ENCODE measurements around the gene MANSC4.
A peak's percentile ranks its signal among the peaks of the same experiment; 100 is the strongest.

MANSC4 gene

DNA sequence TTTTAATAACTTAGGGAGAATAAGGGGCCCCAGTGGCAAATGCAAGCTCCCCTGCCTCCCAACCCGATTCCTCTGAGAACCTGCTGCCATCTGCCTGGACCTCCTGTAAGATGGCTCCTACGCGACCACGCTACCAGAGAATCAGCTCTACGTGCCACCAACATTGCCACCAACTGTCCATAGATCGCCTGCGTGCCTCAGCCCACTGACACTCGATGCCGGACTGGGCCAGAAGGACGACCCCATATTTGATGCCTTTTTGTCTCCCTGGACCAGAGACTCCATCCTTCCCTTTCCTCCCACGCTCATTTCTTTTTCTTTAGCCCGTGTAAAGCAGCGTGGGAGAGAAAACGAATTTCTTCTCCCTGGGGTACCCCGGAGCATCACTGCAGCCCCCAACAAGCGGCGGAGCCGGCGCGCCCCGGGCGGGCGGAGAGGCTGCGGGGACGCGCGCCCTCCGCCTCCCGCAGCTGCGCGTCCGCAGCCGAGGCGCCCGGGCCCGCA, 568 bp downstream of the MANSC4 start:
- Histone ChIP-seq H3K27ac (no peak overlapping the region), H3K36me3 (ENCODE audit: insufficient read depth, low read length) (peaks cover 7% of the 10 kb centered on the region; the same call in 1 of the 2 replicates), H3K9ac (ENCODE audit: insufficient read length) (peak overlapping the region; percentile 85), H3K9me3 (ENCODE audit: low read depth, low read length) (no peaks in the 10 kb centered on the region), H3K4me3 (peak overlapping the region; percentile 90)
- TF ChIP-seq FOXP2 (optimal IDR thresholded peaks at IDR 0.05; ENCODE audit: control extremely low read depth, extremely low read length, insufficient read depth) (no peak), EZH2 (IDR thresholded peaks at IDR 0.05) (no peak), POLR2AphosphoS5 (IDR thresholded peaks at IDR 0.05; ENCODE audit: borderline replicate concordance, low read depth, low read length) (no peak)
- no peak for DNase-seq (ENCODE audit: low read depth, low spot score)

GRCh38 chr12:27778206-27778605, 1.8 kb downstream of the MANSC4 start:
- no peaks in the 10 kb centered on the region for H3K9me3 ChIP-seq (ENCODE audit: low read depth, low read length)
- no peak for TF ChIP-seq FOXP2 (optimal IDR thresholded peaks at IDR 0.05; ENCODE audit: control extremely low read depth, extremely low read length, insufficient read depth)
- TF ChIP-seq POLR2AphosphoS5 (IDR thresholded peaks at IDR 0.05; ENCODE audit: borderline replicate concordance, low read depth, low read length), result no peak
- TF ChIP-seq EZH2 (IDR thresholded peaks at IDR 0.05), result no peak
- H3K4me3 ChIP-seq, result no peak overlapping the region
- H3K36me3 ChIP-seq (ENCODE audit: insufficient read depth, low read length), result peaks cover 7% of the 10 kb centered on the region; the same call in 1 of the 2 replicates
- H3K27ac ChIP-seq, result no peak overlapping the region
- no peak overlapping the region for H3K9ac ChIP-seq (ENCODE audit: insufficient read length)
- DNase-seq (ENCODE audit: low read depth, low spot score), result no peak

DNA sequence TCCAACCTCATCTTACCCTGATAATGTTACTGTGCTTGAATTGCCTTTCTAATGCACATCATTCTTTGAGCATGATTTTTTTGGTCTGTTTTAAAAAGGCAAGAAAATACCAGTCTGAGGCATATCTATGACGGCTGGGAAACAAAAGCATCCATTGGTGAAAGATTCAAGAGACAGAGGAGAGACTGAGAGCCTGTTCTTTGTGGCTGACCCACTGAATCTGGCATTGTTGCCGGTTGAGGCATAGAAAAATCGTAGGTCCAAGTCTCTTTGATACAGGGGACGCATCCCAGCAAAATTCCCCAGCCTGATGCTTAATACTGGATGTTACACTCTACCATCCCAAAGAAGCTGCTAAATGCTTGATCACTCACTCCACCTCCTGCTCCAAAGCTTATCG, 2.9 kb downstream of the MANSC4 start:
- H3K9me3 ChIP-seq (ENCODE audit: low read depth, low read length), result no peaks in the 10 kb centered on the region
- TF ChIP-seq FOXP2 (optimal IDR thresholded peaks at IDR 0.05; ENCODE audit: control extremely low read depth, extremely low read length, insufficient read depth), result no peak
- no peak for TF ChIP-seq POLR2AphosphoS5 (IDR thresholded peaks at IDR 0.05; ENCODE audit: borderline replicate concordance, low read depth, low read length)
- TF ChIP-seq EZH2 (IDR thresholded peaks at IDR 0.05), result no peak
- no peak overlapping the region for H3K4me3 ChIP-seq
- no peak overlapping the region for H3K9ac ChIP-seq (ENCODE audit: insufficient read length)
- H3K36me3 ChIP-seq (ENCODE audit: insufficient read depth, low read length), result peaks cover 2% of the 10 kb centered on the region; the same call in 1 of the 2 replicates
- no peak for DNase-seq (ENCODE audit: low read depth, low spot score)
- no peak overlapping the region for H3K27ac ChIP-seq

DNA sequence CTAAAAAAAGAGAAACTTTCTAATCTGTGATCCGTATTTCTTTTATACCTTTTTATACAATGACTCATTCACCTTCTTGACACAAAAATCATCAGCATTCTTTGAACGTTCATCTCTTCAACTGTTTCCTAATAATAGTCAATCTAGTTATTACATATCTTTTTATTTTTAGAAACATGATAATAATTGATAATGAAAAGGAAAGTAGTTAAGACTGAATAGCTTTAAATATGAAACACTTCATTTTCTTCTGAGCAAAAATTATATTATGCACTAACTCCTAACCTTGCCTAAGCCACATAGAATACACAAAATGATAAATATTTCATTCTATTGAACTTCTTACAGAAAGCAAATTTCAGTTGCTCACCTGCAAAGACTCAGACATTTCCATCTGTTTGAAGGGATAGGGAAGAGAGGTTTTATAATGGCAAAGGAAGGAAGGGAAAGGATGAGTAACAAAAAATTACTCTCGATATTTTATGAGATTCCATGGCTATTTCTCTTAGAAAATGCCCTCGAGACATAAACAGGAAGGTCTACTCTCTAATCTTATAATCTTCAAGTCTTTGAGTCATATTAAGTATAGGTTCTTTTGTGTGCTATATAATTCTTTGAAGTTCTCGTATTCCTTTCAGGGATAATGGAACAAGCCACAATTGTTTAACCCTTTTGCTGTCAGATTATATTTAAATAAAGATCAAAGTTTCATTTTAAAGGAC, 7.5 kb downstream of the MANSC4 start:
- no peak for DNase-seq (ENCODE audit: low read depth, low spot score)
- Histone ChIP-seq H3K9me3 (ENCODE audit: low read depth, low read length) (no peaks in the 10 kb centered on the region), H3K36me3 (ENCODE audit: insufficient read depth, low read length) (no peaks in the 10 kb centered on the region), H3K4me3 (no peak overlapping the region), H3K9ac (ENCODE audit: insufficient read length) (no peak overlapping the region), H3K27ac (no peak overlapping the region)
- no peak for TF ChIP-seq FOXP2 (optimal IDR thresholded peaks at IDR 0.05; ENCODE audit: control extremely low read depth, extremely low read length, insufficient read depth)
- no peak for TF ChIP-seq POLR2AphosphoS5 (IDR thresholded peaks at IDR 0.05; ENCODE audit: borderline replicate concordance, low read depth, low read length)
- no peak for TF ChIP-seq EZH2 (IDR thresholded peaks at IDR 0.05)

DNA sequence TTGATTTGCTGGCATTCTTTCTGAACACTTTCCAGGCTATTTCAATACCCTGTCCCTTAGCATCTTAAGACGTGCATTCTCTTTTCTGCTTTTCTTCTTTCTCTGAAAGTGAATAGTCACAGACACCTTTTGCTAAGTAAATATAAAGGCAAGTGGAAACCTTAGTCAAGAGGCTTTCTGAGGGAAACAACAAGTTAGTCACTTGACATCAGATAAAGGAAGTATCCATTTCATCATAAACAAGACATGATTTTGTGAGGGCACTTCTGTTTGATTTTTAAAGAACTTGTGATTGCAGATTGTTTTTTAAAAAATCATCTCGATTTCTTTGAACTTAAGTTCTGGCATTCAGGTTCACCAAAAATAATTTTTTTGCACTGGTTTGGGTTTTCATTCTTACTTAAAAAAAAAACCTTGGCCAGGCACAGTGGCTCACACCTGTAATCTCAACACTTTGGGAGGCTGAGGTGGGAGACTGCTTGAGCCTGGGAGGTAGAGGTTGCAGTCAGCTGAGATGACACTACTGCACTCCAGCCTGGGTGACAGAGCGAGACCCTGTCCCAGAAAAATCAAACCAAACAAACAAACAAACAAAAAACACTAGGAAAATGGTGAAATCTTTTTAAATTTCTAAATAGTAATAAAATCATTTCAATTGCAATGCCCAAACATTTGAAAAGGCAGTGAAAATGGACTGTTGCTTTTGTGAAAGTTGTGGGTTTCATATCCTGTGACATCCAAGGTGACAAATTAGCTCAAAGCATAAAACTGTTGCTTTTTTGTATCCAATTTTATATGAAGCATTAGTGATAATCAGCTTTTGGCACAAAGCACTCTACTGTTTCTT, 8.3 kb downstream of the MANSC4 start:
- Histone ChIP-seq H3K9ac (ENCODE audit: insufficient read length) (no peak overlapping the region), H3K27ac (no peak overlapping the region), H3K9me3 (ENCODE audit: low read depth, low read length) (no peaks in the 10 kb centered on the region), H3K4me3 (no peak overlapping the region), H3K36me3 (ENCODE audit: insufficient read depth, low read length) (no peaks in the 10 kb centered on the region)
- TF ChIP-seq EZH2 (IDR thresholded peaks at IDR 0.05) (no peak), FOXP2 (optimal IDR thresholded peaks at IDR 0.05; ENCODE audit: control extremely low read depth, extremely low read length, insufficient read depth) (no peak)
- DNase-seq (ENCODE audit: low read depth, low spot score), result no peak

- H3K9ac ChIP-seq (ENCODE audit: insufficient read length), result no peak overlapping the region
- no peak for DNase-seq (ENCODE audit: low read depth, low spot score)
- TF ChIP-seq EZH2 (IDR thresholded peaks at IDR 0.05), result no peak
- TF ChIP-seq FOXP2 (optimal IDR thresholded peaks at IDR 0.05; ENCODE audit: control extremely low read depth, extremely low read length, insufficient read depth), result no peak
- TF ChIP-seq POLR2AphosphoS5 (IDR thresholded peaks at IDR 0.05; ENCODE audit: borderline replicate concordance, low read depth, low read length), result no peak
These were observed 10.8 kb downstream of the MANSC4 start for GRCh38 chr12:27769142-27769673.

DNA sequence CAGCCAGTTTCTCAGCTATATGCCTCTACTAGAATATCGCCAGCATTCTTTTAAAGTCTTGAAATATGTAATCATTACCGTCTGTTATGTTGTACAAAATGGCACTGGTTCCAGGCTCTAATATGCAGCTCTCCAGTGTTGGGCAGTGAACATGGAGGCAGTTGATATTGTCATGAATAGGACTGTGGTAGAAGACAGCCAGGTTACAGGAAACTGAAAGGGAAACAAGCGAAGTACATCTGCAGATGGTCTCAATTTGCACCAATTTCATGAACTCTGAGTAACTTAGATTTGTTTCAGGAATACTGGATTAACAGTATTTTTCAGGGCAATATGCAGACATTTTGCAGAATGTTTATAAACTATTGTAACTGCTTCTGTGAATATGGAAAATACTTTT, 13.4 kb downstream of the MANSC4 start:
- no peak for DNase-seq (ENCODE audit: low read depth, low spot score)
- H3K4me3 ChIP-seq, result no peak overlapping the region
- H3K9ac ChIP-seq (ENCODE audit: insufficient read length), result no peak overlapping the region
- TF ChIP-seq POLR2AphosphoS5 (IDR thresholded peaks at IDR 0.05; ENCODE audit: borderline replicate concordance, low read depth, low read length) (no peak), FOXP2 (optimal IDR thresholded peaks at IDR 0.05; ENCODE audit: control extremely low read depth, extremely low read length, insufficient read depth) (no peak), EZH2 (IDR thresholded peaks at IDR 0.05) (no peak)
- no peaks in the 10 kb centered on the region for H3K36me3 ChIP-seq (ENCODE audit: insufficient read depth, low read length)
- no peaks in the 10 kb centered on the region for H3K9me3 ChIP-seq (ENCODE audit: low read depth, low read length)
- H3K27ac ChIP-seq, result no peak overlapping the region

More at GRCh38 chr12:27769142-27769673, 10.8 kb downstream of the MANSC4 start:
- Histone ChIP-seq H3K9me3 (ENCODE audit: low read depth, low read length) (no peaks in the 10 kb centered on the region), H3K27ac (no peak overlapping the region; the same call in 1 of the 2 replicates), H3K4me3 (no peak overlapping the region), H3K36me3 (ENCODE audit: insufficient read depth, low read length) (no peaks in the 10 kb centered on the region)

- Histone ChIP-seq H3K9ac (ENCODE audit: insufficient read length) (no peak overlapping the region), H3K36me3 (ENCODE audit: insufficient read depth, low read length) (no peaks in the 10 kb centered on the region; the same call in 1 of the 2 replicates), H3K4me3 (no peak overlapping the region), H3K9me3 (ENCODE audit: low read depth, low read length) (no peaks in the 10 kb centered on the region), H3K27ac (no peak overlapping the region)
- no peak for DNase-seq (ENCODE audit: low read depth, low spot score)
- TF ChIP-seq EZH2 (IDR thresholded peaks at IDR 0.05) (no peak), FOXP2 (optimal IDR thresholded peaks at IDR 0.05; ENCODE audit: control extremely low read depth, extremely low read length, insufficient read depth) (no peak), POLR2AphosphoS5 (IDR thresholded peaks at IDR 0.05; ENCODE audit: borderline replicate concordance, low read depth, low read length) (no peak)
These were observed 17.3 kb downstream of the MANSC4 start for GRCh38 chr12:27762757-27763156.

All from SK-N-MC (cell line).